Heart left ventricle (tissue), 13 donors: Measurements from ENCODE around the gene DDIT4L.

ENCODE experiments used
- POLR2A ChIP-seq, 2 donors: fragments of 450-650 bp; IDR thresholded peaks; one replicate each; pipeline ENCODE4 v1.6.1; 2017; ENCODE audit warnings: antibody characterized with exemption in 2 of 2, mild to moderate bottlenecking in 2 of 2, moderate library complexity in 2 of 2
- TF ChIP-seq, protein P1 (sequence below), 12 donors: fragments of 200-600 bp; sonication (generic) in 4 of 12; IDR thresholded peaks; one replicate each; pipeline versions ENCODE4 v1.5.0 to v1.8.0; 2018 to 2022; ENCODE audit warnings: antibody characterized with exemption in 12 of 12, mild to moderate bottlenecking in 5 of 12
- donor health status: ischemic (EF 13 %, LVEDD 7.1; RV severe dilation, severe dysfunction).
- donor health status: DM: no; HTN: yes; CAD: no.
- donor health status: DM: no; HTN: no; CAD: no.
- donor health status: ischemic (EF 25% LVEDD 6.9; RV normal size, moderate dysfunction).
- donor health status: ischemic (EF 25% LVEDD 5.7; RV mildly dilated, moderate dysfunction).
- donor health status: ischemic (EF 35%, LVEDD 5.7; RV mildly dilated, moderate dysfunction).
- donor health status: nonischemic (EF 11% LVEDD 7.7; RV severe dilation, severe dysfunction).
- donor health status: DM: yes; HTN: yes; CAD: no.
- donor health status: PGD.
- donor health status: ischemic (EF 29% LVEDD 5.4; RV normal size, mild dysfunction).
- donor health status: nonischemic (EF 23%, LVEDD 6.1; RV moderate dilation, normal function).

DNA sequence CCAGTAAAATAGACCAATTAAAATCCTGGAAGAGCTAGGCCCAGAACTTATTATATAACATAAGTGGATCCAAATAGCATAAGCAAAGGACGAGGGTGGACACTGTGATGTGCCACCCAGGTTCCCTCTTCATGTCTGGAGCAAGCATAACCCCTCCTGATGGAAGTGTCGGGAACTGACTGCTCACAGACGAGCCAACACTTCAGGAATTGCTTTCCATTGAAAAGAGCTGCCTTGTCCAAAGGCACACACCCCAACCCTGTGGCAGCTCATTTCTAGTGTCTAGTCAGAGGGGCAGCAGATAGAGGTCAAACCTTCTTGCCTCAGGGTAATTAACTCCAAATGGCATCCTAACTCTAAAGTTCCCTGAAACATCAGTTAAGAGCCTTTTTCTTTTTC lies 15.3 kb downstream of the DDIT4L start:
- TF ChIP-seq, protein P1, sequence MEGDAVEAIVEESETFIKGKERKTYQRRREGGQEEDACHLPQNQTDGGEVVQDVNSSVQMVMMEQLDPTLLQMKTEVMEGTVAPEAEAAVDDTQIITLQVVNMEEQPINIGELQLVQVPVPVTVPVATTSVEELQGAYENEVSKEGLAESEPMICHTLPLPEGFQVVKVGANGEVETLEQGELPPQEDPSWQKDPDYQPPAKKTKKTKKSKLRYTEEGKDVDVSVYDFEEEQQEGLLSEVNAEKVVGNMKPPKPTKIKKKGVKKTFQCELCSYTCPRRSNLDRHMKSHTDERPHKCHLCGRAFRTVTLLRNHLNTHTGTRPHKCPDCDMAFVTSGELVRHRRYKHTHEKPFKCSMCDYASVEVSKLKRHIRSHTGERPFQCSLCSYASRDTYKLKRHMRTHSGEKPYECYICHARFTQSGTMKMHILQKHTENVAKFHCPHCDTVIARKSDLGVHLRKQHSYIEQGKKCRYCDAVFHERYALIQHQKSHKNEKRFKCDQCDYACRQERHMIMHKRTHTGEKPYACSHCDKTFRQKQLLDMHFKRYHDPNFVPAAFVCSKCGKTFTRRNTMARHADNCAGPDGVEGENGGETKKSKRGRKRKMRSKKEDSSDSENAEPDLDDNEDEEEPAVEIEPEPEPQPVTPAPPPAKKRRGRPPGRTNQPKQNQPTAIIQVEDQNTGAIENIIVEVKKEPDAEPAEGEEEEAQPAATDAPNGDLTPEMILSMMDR (IDR thresholded peaks at IDR 0.05) = no peak
- no peak for TF ChIP-seq POLR2A (IDR thresholded peaks at IDR 0.05)
